HepG2 (cell line): Measurements from ENCODE around the gene ACACA. TPM values are rescaled to one million over a fixed set of nuclear protein-coding genes. Genes with fewer than 3 reads are reported as not detected.

Source experiments
- SIX4 ChIP-seq: sonication (generic); formaldehyde crosslinking; IDR thresholded peaks from 2 replicates; pipeline ENCODE4 v1.4.0; 2020; ENCODE audit warnings: missing genetic modification reagents
- SKI ChIP-seq: fragments of 450-650 bp; IDR thresholded peaks from one replicate; pipeline ENCODE4 v1.6.1; 2018; ENCODE audit warnings: mild to moderate bottlenecking; ENCODE audit not compliant: partially characterized antibody
- SP2 ChIP-seq: sonication (generic); formaldehyde crosslinking; IDR thresholded peaks from 2 replicates; pipeline ENCODE4 v1.5.1; 2020; ENCODE audit warnings: mild to moderate bottlenecking, missing genetic modification reagents
- SP4 ChIP-seq: sonication (generic); formaldehyde crosslinking; IDR thresholded peaks from 2 replicates; pipeline ENCODE4 v1.8.1; 2023; ENCODE audit warnings: mild to moderate bottlenecking, missing genetic modification reagents
- TOPORS ChIP-seq: sonication (generic); formaldehyde crosslinking; IDR thresholded peaks from 2 replicates; pipeline ENCODE4 v1.8.0; 2023; ENCODE audit warnings: mild to moderate bottlenecking, missing genetic modification reagents
- ZKSCAN5 ChIP-seq: sonication (generic); formaldehyde crosslinking; IDR thresholded peaks from 2 replicates; pipeline ENCODE4 v1.5.1; 2020; ENCODE audit warnings: mild to moderate bottlenecking, missing genetic modification reagents
- ZNF570 ChIP-seq: sonication (generic); formaldehyde crosslinking; IDR thresholded peaks from 2 replicates; pipeline ENCODE4 v1.4.0; 2020; ENCODE audit warnings: mild to moderate bottlenecking, missing genetic modification reagents, borderline replicate concordance
- ZNF644 ChIP-seq: IDR thresholded peaks from 2 replicates; pipeline ENCODE4 v1.6.1; 2016; ENCODE audit warnings: low read depth
- ZNF768 ChIP-seq: sonication (generic); formaldehyde crosslinking; IDR thresholded peaks from 2 replicates; pipeline ENCODE4 v1.4.0; 2020; ENCODE audit warnings: missing genetic modification reagents
- ZNF780A ChIP-seq: sonication (generic); formaldehyde crosslinking; IDR thresholded peaks from 2 replicates; pipeline ENCODE4 v1.8.0; 2022; ENCODE audit warnings: mild to moderate bottlenecking, missing genetic modification reagents, moderate library complexity
- polyA plus RNA-seq, 8 experiments: library from polyadenylated mRNA; depleted of rRNA in 3 of 8; stranded (reverse) in 7 of 8; unstranded in 1 of 8; fragments of >200 nt; fragmentation: Illumina TruSeq in 4 of 8; extraction: Trizol in 4 of 8; gene quantifications; 2 replicates each; pipeline versions ENCODE4 v1.2.1 to v1.2.3, GENCODE V29; 2011 to 2016; ENCODE audit warnings: low read depth in 4 of 8, missing spikeins in 1 of 8, mixed read lengths in 1 of 8; ENCODE audit not compliant: insufficient read depth in 1 of 8
- total RNA-seq, 5 experiments: library from RNA; depleted of rRNA; stranded (reverse); fragments of >200 nt; fragmentation: Illumina TruSeq; extraction: Trizol; gene quantifications; 2 replicates each; pipeline ENCODE4 v1.2.3, GENCODE V29; 2016; ENCODE audit warnings: low read depth in 1 of 5
- TF ChIP-seq, protein P1 (sequence below): IDR thresholded peaks from 2 replicates; pipeline ENCODE4 v1.6.1; 2012; ENCODE audit warnings: low read depth, low read length, improper control_type of control experiment
- TF ChIP-seq, protein P2 (sequence below): IDR thresholded peaks from 2 replicates; pipeline ENCODE4 v1.6.1; 2016; ENCODE audit warnings: missing compliant biosample characterization, missing genetic modification reagents, borderline replicate concordance
- TF ChIP-seq, protein P3 (sequence below): sonication (generic); formaldehyde crosslinking; IDR thresholded peaks from 2 replicates; pipeline ENCODE4 v1.4.0; 2020; ENCODE audit warnings: missing genetic modification reagents, borderline replicate concordance
- TF ChIP-seq, protein P4 (sequence below): sonication (generic); formaldehyde crosslinking; IDR thresholded peaks from 2 replicates; pipeline ENCODE4 v1.5.0; 2020; ENCODE audit warnings: mild to moderate bottlenecking, missing genetic modification reagents, borderline replicate concordance

The ACACA gene
- total and polyA plus RNA-seq, 2 of the 13 experiments (the other 11 are each of a cell fraction or from before 2014, with no cell fraction given) = 39.2 to 47.2 TPM

DNA sequence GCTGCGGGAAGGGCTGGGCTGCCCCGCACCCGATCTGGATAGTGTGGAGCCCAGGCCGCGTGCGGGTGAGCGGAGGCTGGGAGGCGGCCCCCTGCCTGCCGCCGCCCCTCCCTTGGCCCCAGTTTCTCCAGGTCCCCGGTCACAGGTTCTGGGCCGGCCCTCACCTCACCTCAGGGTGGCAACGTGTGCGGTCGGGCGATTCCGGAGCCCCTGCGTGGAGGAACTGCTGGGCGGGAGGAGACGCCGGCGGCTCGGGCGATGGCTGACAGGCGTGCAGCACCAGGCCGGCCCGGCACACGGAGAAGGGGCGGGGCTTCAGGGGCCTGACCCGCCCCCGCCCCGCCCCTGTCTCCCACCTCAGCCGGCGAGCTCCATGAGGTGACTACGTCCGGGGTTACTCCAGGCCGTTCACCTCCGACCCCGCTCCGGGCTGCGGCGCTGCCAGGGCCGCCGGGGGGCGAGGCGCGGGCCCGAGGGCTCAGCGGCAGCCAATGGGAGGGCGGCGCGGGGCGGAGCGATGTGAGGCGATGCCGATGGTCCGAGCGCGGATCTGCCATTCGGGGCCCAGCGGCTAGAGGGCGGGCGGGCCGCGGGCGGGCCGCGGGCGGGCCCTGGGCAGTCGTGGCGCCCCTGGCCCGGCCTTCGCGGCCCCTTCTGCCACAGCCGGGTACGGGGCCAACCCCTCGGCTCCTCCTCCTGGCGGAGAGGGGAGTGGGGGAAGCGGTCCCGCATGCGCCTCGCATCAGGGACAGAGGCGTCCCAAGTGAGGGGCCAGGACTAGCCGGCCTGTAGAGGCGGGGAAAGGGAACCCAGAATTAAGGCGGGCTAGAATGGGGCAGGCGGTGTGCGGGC, 47.6 kb downstream of the ACACA start (continued):
- TF ChIP-seq, protein P1, sequence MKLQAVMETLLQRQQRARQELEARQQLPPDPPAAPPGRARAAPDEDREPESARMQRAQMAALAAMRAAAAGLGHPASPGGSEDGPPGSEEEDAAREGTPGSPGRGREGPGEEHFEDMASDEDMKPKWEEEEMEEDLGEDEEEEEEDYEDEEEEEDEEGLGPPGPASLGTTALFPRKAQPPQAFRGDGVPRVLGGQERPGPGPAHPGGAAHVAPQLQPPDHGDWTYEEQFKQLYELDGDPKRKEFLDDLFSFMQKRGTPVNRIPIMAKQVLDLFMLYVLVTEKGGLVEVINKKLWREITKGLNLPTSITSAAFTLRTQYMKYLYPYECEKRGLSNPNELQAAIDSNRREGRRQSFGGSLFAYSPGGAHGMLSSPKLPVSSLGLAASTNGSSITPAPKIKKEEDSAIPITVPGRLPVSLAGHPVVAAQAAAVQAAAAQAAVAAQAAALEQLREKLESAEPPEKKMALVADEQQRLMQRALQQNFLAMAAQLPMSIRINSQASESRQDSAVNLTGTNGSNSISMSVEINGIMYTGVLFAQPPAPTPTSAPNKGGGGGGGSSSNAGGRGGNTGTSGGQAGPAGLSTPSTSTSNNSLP = 0 out of 2 replicates have a peak, but pooled peaks have one; percentile 24
- no peak for TF ChIP-seq ZNF570 (CRISPR knock-in tag)
- TF ChIP-seq SIX4 = no peak
- peak; percentile 90 for TF ChIP-seq SKI
- TF ChIP-seq ZNF768 (CRISPR knock-in tag) = peak; percentile 69; the same call in 1 of the 2 replicates
- TF ChIP-seq, protein P2, sequence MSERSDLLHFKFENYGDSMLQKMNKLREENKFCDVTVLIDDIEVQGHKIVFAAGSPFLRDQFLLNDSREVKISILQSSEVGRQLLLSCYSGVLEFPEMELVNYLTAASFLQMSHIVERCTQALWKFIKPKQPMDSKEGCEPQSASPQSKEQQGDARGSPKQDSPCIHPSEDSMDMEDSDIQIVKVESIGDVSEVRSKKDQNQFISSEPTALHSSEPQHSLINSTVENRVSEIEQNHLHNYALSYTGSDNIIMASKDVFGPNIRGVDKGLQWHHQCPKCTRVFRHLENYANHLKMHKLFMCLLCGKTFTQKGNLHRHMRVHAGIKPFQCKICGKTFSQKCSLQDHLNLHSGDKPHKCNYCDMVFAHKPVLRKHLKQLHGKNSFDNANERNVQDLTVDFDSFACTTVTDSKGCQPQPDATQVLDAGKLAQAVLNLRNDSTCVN (CRISPR knock-in tag) = peak; percentile 41; the same call in 1 of the 2 replicates
- 0 out of 2 replicates have a peak, but pooled peaks have one; percentile 60 for TF ChIP-seq TOPORS (CRISPR knock-in tag)
- no peak for TF ChIP-seq ZKSCAN5
- TF ChIP-seq ZNF644 (CRISPR knock-in tag) = no peak
- TF ChIP-seq, protein P3, sequence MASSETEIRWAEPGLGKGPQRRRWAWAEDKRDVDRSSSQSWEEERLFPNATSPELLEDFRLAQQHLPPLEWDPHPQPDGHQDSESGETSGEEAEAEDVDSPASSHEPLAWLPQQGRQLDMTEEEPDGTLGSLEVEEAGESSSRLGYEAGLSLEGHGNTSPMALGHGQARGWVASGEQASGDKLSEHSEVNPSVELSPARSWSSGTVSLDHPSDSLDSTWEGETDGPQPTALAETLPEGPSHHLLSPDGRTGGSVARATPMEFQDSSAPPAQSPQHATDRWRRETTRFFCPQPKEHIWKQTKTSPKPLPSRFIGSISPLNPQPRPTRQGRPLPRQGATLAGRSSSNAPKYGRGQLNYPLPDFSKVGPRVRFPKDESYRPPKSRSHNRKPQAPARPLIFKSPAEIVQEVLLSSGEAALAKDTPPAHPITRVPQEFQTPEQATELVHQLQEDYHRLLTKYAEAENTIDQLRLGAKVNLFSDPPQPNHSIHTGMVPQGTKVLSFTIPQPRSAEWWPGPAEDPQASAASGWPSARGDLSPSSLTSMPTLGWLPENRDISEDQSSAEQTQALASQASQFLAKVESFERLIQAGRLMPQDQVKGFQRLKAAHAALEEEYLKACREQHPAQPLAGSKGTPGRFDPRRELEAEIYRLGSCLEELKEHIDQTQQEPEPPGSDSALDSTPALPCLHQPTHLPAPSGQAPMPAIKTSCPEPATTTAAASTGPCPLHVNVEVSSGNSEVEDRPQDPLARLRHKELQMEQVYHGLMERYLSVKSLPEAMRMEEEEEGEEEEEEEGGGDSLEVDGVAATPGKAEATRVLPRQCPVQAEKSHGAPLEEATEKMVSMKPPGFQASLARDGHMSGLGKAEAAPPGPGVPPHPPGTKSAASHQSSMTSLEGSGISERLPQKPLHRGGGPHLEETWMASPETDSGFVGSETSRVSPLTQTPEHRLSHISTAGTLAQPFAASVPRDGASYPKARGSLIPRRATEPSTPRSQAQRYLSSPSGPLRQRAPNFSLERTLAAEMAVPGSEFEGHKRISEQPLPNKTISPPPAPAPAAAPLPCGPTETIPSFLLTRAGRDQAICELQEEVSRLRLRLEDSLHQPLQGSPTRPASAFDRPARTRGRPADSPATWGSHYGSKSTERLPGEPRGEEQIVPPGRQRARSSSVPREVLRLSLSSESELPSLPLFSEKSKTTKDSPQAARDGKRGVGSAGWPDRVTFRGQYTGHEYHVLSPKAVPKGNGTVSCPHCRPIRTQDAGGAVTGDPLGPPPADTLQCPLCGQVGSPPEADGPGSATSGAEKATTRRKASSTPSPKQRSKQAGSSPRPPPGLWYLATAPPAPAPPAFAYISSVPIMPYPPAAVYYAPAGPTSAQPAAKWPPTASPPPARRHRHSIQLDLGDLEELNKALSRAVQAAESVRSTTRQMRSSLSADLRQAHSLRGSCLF (CRISPR knock-in tag) = 0 out of 2 replicates have a peak, but pooled peaks have one; percentile 68
- TF ChIP-seq, protein P4, sequence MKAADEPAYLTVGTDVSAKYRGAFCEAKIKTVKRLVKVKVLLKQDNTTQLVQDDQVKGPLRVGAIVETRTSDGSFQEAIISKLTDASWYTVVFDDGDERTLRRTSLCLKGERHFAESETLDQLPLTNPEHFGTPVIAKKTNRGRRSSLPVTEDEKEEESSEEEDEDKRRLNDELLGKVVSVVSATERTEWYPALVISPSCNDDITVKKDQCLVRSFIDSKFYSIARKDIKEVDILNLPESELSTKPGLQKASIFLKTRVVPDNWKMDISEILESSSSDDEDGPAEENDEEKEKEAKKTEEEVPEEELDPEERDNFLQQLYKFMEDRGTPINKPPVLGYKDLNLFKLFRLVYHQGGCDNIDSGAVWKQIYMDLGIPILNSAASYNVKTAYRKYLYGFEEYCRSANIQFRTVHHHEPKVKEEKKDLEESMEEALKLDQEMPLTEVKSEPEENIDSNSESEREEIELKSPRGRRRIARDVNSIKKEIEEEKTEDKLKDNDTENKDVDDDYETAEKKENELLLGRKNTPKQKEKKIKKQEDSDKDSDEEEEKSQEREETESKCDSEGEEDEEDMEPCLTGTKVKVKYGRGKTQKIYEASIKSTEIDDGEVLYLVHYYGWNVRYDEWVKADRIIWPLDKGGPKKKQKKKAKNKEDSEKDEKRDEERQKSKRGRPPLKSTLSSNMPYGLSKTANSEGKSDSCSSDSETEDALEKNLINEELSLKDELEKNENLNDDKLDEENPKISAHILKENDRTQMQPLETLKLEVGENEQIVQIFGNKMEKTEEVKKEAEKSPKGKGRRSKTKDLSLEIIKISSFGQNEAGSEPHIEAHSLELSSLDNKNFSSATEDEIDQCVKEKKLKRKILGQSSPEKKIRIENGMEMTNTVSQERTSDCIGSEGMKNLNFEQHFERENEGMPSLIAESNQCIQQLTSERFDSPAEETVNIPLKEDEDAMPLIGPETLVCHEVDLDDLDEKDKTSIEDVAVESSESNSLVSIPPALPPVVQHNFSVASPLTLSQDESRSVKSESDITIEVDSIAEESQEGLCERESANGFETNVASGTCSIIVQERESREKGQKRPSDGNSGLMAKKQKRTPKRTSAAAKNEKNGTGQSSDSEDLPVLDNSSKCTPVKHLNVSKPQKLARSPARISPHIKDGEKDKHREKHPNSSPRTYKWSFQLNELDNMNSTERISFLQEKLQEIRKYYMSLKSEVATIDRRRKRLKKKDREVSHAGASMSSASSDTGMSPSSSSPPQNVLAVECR (CRISPR knock-in tag) = peak; percentile 96
- TF ChIP-seq ZNF780A = no peak
- TF ChIP-seq SP4 (CRISPR knock-in tag) = peak; percentile 99
- TF ChIP-seq SP2 = peak; percentile 68; the same call in 1 of the 2 replicates
